OCI-LY1 (cell line): ENCODE measurements around the gene NELFA.

ENCODE experiments used
- CTCF ChIP-seq: fragments of 200-600 bp; sonication (generic), shearing (Covaris generic); IDR thresholded peaks from 2 replicates; pipeline ENCODE4 v1.5.1; 2017; ENCODE audit warnings: mild to moderate bottlenecking, antibody characterized with exemption, low read length, moderate library complexity, mixed read lengths
- EZH2 ChIP-seq: fragments of 200-600 bp; sonication (generic), shearing (Covaris generic); IDR thresholded peaks from 2 replicates; pipeline ENCODE4 v1.8.0; 2017; ENCODE audit warnings: borderline replicate concordance, mixed run types, mild to moderate bottlenecking, antibody characterized with exemption, low read length, moderate library complexity, mixed read lengths

GRCh38 chr4:1932736-1933135 lies 76.0 kb downstream of the NELFA start:
- no peak for TF ChIP-seq CTCF
- TF ChIP-seq EZH2, result no peak
